ENCODE data around the gene DOP1B.

The DOP1B gene

GRCh38 chr21:36200081-36200561 lies 43.5 kb downstream of the DOP1B start:
- Histone ChIP-seq H3K9ac (ENCODE audit: low read depth in 1 of 2, low read length in 2 of 2) (no peak overlapping the region), H3K27me3 (ENCODE audit: control insufficient read depth in 1 of 2, insufficient read depth in 2 of 2, low read length in 2 of 2) (no peaks in the 10 kb centered on the region), H3K9me3 (ENCODE audit: control insufficient read depth in 1 of 2, low read length in 2 of 2) (no peaks in the 10 kb centered on the region), H3K4me3 (ENCODE audit: low read depth in 1 of 2, low read length in 2 of 2) (no peak overlapping the region), H3K36me3 (ENCODE audit: control insufficient read depth in 1 of 2, insufficient read depth in 2 of 2, low read length in 2 of 2) (peaks cover 4 to 11% of the 10 kb centered on the region in 2 donors), H3K27ac (ENCODE audit: low read depth, low read length) (no peak overlapping the region), H3K4me1 (ENCODE audit: control insufficient read depth in 1 of 2, insufficient read depth in 2 of 2, low read length in 2 of 2) (peaks cover 39 to 48% of the 10 kb centered on the region in 2 donors)

DNA sequence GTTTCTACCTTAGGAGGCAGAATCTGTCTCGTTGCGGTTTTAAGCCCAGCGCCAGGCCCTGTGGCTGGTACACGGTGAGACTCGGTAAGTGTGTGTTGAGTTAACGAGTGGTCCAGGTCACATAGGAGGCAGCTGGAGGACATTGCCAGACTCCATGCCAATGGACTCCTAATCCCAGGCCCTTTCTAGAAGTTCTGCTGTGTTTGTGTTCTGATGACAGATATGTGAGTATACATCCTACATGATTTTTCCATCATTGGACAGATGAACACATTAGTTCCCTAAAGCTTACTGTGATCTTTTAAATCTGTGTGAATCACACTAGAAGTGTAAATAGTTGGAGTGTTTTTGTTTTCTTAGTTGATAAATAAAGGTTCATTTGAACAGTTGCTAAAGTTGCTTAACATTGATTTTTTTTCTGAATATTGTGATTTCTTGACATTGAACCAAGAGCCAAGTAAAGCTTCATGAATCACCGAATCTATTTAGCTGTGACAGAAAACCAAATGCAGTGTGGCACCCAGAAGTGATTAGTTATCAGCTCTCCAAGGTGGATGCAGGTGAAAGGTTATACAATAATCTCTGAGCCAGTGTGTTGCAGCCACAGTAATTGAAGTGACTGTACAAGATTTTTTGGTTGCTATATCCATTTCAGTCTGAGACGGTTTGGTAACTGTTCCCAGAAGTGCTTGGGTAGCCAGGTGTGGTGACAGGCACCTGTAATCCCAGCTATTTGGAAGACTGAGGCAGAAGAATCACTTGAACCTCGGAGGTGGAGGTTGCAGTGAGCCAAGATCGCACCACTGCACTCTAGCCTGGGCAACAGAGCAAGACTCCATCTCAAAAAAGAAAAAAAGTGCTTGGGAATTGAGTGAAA lies 46.3 kb downstream of the DOP1B start:
- H3K9ac ChIP-seq (ENCODE audit: low read depth in 1 of 2, low read length in 2 of 2), result peak overlapping the region in 1 of 2 donors; percentile 14
- no peaks in the 10 kb centered on the region for H3K9me3 ChIP-seq (ENCODE audit: control insufficient read depth in 1 of 2, low read length in 2 of 2)
- H3K4me1 ChIP-seq (ENCODE audit: control insufficient read depth in 1 of 2, insufficient read depth in 2 of 2, low read length in 2 of 2), result peaks cover 31 to 34% of the 10 kb centered on the region in 2 donors
- peak overlapping the region; percentile 59 for H3K27ac ChIP-seq (ENCODE audit: low read depth, low read length)
- H3K36me3 ChIP-seq (ENCODE audit: control insufficient read depth in 1 of 2, insufficient read depth in 2 of 2, low read length in 2 of 2), result peaks cover 4 to 15% of the 10 kb centered on the region in 2 donors
- no peaks in the 10 kb centered on the region for H3K27me3 ChIP-seq (ENCODE audit: control insufficient read depth in 1 of 2, insufficient read depth in 2 of 2, low read length in 2 of 2)
- no peak overlapping the region for H3K4me3 ChIP-seq (ENCODE audit: low read depth in 1 of 2, low read length in 2 of 2)

DNA sequence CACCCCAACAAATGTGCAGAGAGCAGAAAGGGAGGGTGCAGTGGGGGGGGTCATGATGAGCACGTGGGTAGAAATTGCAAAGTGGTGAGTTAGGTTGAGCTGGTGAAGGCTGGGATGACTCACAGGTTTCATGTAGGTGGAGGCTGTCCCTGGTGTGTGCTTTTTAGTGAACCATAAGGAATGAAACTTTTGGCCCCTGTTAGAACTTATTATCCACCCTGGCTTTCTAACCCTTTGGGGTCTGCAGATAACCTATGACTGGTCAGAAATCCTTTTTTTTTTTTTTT lies 46.9 kb downstream of the DOP1B start:
- H3K27me3 ChIP-seq (ENCODE audit: control insufficient read depth in 1 of 2, insufficient read depth in 2 of 2, low read length in 2 of 2), result no peaks in the 10 kb centered on the region
- H3K9ac ChIP-seq (ENCODE audit: low read depth in 1 of 2, low read length in 2 of 2), result peak overlapping the region in 1 of 2 donors; percentile 14
- no peaks in the 10 kb centered on the region for H3K9me3 ChIP-seq (ENCODE audit: control insufficient read depth in 1 of 2, low read length in 2 of 2)
- H3K4me3 ChIP-seq (ENCODE audit: low read depth in 1 of 2, low read length in 2 of 2), result no peak overlapping the region
- H3K27ac ChIP-seq (ENCODE audit: low read depth, low read length), result peak overlapping the region; percentile 24
- H3K36me3 ChIP-seq (ENCODE audit: control insufficient read depth in 1 of 2, insufficient read depth in 2 of 2, low read length in 2 of 2), result peaks cover 4 to 15% of the 10 kb centered on the region in 2 donors
- H3K4me1 ChIP-seq (ENCODE audit: control insufficient read depth in 1 of 2, insufficient read depth in 2 of 2, low read length in 2 of 2), result peaks cover 28 to 31% of the 10 kb centered on the region in 2 donors

- Histone ChIP-seq H3K9me3 (ENCODE audit: control insufficient read depth in 1 of 2, low read length in 2 of 2) (no peaks in the 10 kb centered on the region), H3K36me3 (ENCODE audit: control insufficient read depth in 1 of 2, insufficient read depth in 2 of 2, low read length in 2 of 2) (peaks cover 5 to 13% of the 10 kb centered on the region in 2 donors), H3K4me3 (ENCODE audit: low read depth in 1 of 2, low read length in 2 of 2) (no peak overlapping the region), H3K27me3 (ENCODE audit: control insufficient read depth in 1 of 2, insufficient read depth in 2 of 2, low read length in 2 of 2) (no peaks in the 10 kb centered on the region), H3K9ac (ENCODE audit: low read depth in 1 of 2, low read length in 2 of 2) (no peak overlapping the region), H3K4me1 (ENCODE audit: control insufficient read depth in 1 of 2, insufficient read depth in 2 of 2, low read length in 2 of 2) (peaks cover 30% of the 10 kb centered on the region in 2 donors), H3K27ac (ENCODE audit: low read depth, low read length) (no peak overlapping the region)
These were observed 48.4 kb downstream of the DOP1B start for GRCh38 chr21:36204980-36205379.

DNA sequence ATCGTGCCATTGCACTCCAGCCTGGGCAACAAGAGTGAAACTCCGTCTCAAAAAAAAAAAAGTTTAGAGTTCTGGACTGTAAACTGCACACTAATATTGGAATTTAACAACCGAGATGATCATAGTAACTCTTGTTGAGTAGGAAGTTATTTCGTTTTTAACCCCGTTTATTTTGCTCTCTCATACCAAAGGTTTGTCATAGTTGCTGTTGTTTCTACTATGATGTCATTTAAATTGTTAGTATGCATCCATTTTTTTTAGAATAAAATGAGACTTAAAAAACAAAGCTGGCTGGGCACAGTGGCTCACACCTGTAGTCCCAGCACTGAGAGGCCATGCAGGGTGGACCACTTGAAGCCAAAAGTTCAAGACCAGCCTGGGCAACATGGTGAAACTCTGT lies 49.3 kb downstream of the DOP1B start:
- Histone ChIP-seq H3K27me3 (ENCODE audit: control insufficient read depth in 1 of 2, insufficient read depth in 2 of 2, low read length in 2 of 2) (no peaks in the 10 kb centered on the region), H3K4me1 (ENCODE audit: control insufficient read depth in 1 of 2, insufficient read depth in 2 of 2, low read length in 2 of 2) (peaks cover 30 to 34% of the 10 kb centered on the region in 2 donors), H3K36me3 (ENCODE audit: control insufficient read depth in 1 of 2, insufficient read depth in 2 of 2, low read length in 2 of 2) (peaks cover 2 to 6% of the 10 kb centered on the region in 2 donors), H3K9me3 (ENCODE audit: control insufficient read depth in 1 of 2, low read length in 2 of 2) (no peaks in the 10 kb centered on the region), H3K4me3 (ENCODE audit: low read depth in 1 of 2, low read length in 2 of 2) (no peak overlapping the region), H3K9ac (ENCODE audit: low read depth in 1 of 2, low read length in 2 of 2) (no peak overlapping the region), H3K27ac (ENCODE audit: low read depth, low read length) (no peak overlapping the region)

Data from duodenal mucosa (tissue), 2 donors.